ENCODE data around the gene EPHB2.

DNA sequence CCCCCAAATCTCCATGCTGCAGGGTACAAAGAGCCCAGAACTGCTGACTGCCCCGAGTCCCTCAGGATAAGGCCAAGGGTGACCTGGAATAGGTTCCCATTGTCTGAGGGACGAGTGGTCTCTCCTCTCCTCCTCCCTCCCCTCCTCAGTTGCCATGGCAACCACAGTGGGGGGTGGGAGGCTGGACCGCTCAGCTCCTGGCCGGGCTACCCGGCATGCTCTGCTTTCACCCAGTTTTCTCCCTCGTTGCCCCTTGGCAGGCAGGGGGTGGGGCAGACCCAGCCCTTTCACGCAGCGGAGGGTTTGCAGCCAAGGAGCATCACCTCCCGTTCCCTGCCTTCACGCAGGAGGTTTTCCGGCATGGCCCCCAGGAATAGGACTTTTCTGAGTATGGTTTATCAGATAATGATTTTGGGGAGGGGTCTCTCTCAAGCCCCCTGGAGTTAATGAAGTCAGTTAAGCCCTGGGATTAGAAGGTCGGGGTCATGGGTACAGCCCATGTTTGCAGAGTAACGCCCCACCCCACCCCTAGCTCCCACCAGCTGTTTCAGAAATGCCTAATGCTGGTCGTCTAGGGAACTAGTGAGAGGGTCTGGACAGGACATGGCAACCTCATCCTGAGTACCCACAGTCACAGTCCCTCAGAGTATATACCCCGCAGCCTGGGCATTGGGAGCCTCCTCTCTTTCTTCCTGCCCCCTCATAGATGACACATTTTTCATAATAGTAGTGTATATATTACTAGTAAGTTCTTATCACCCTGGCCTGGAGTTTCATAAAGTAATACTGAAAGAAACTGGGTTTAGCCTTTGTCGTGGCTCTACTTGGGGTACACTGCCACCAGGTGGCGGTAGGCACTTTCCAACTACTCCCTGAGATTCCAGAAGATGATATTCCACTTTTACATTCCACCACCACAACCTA lies 36.9 kb upstream of the EPHB2 start:
- TF ChIP-seq EZH2 (IDR thresholded peaks at IDR 0.05; ENCODE audit: insufficient read depth, poor library complexity, severe bottlenecking) (no peak), EZH2phosphoT487 (IDR thresholded peaks at IDR 0.05; ENCODE audit: insufficient read depth, low read depth) (no peak)

Measured in GM23248 (cell line).